Inflammatory macrophage treated with lipopolysaccharide for 1 hour (primary cell): ENCODE measurements around the gene DISP3.

Experiments
- DNase-seq, 2 donors: peaks; one replicate each; pipeline ENCODE4 v3.0.0-alpha.2; 2020 to 2022

Gene DISP3

DNA sequence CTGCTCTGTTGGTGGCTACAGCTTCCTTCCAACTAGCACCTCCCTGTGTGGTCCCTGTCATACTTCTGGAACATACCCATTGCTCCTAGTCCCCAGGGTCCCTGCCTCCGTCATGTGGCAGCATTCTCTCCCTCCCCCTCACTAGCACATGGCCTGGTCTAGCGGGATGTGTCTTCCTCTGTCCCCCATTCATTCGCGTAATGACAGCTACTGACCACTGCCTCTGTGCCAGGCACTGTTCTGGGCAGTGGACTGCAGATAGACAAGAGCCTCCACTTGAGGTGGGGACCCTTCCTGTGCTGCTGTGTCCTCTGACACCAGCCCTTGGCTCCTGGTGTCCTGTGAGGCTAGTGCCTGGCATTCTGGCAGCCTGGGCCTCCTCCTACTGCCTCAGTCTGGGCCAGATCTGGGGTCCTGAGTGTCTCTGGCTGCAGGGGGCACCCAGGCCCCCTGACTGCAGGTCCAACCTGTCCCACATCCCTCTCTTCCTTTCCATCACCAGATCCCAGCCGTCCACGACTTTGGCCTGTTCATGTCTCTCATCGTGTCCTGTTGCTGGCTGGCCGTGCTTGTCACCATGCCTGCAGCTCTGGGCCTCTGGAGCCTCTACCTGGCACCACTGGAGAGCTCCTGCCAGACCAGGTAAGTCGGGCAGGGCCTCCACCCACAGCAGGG, 38.1 kb downstream of the DISP3 start:
- no peak for DNase-seq

DNA sequence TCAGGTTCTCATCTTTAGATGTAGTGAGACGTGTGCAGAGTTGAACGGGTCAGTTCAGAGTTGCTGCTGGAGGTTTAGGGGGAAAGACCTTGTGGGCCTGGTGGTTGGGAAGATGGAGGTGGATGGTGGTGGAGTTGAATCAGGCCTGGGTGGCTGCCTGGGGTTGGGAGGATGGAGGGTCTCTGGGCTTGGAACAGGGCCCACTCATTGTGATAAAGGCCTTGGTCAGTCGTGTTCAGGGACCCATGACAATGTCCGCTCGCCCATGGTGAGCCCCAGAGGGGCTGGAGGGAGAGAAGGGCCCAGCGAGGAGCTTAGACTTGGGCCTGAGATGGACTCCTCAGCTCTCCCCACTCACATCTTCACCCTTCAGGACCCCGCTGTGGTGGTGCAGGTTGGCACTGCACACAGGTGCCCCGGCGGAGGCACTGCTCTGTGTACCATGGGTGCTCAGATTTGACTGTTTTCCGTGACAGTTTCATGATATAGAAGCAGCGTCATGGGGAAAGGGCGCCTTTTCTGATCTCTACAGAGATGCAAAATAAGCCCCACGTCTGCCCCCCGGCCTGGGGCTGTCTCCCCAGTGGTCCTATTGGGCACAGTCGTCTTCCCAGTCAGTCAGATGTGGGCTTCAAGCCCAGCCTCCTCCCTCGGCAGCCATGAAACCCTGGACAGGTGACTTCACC, 39.2 kb downstream of the DISP3 start:
- no peak for DNase-seq

DNA sequence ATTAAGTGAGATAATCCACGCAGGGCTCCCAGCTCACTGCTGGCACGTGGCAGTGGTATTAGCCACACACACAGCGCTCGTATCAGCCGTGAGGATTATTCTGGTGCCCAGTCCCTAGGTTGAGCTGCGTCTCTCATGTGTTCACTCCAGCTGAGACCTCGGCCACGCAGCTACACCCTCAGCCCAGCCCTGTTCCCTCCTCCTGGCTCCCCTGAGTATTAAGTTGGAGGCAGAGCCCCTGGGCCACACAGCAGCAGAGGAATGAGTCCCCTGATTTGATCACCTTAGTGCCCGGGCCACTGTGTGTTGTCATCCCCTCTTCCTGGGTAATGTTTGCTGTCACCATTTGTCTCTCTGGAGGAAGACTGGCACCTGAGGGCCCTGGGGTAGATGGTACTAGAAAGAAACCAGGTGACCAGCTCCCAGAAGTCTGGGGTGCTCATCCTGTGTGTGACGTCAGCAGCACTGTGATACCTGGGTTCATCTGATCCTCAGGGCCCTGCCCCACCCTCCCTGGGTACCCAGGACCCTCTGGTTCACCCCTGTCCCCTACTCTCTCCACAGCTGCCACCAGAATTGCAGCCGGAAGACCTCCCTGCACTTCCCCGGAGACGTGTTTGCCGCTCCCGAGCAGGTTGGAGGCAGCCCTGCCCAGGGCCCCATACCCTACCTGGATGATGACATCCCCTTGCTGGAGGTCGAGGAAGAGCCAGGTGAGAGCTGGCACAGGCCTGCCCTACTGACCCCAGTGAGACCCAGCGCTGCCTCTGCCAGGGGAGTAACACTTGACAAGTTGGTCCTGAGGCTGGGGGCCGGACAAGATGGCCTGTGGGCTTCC, 40.1 kb downstream of the DISP3 start:
- DNase-seq: no peak

DNA sequence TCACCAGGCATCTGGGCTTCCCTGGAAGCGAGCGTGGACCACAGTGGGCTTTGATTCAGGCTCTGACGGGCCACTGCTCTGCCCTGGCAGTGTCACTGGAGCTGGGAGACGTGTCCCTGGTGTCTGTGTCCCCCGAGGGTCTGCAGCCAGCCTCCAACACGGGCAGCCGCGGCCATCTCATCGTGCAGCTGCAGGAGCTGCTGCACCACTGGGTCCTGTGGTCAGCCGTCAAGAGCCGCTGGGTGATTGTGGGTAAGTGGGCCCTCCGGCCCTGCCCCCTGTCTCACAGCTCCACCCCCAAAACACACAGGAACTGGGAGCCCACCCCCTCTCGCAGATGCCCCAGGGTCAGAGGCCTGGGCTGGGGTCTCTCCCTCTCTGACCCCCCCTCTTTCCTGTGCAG, 40.7 kb downstream of the DISP3 start:
- no peak for DNase-seq

DNA sequence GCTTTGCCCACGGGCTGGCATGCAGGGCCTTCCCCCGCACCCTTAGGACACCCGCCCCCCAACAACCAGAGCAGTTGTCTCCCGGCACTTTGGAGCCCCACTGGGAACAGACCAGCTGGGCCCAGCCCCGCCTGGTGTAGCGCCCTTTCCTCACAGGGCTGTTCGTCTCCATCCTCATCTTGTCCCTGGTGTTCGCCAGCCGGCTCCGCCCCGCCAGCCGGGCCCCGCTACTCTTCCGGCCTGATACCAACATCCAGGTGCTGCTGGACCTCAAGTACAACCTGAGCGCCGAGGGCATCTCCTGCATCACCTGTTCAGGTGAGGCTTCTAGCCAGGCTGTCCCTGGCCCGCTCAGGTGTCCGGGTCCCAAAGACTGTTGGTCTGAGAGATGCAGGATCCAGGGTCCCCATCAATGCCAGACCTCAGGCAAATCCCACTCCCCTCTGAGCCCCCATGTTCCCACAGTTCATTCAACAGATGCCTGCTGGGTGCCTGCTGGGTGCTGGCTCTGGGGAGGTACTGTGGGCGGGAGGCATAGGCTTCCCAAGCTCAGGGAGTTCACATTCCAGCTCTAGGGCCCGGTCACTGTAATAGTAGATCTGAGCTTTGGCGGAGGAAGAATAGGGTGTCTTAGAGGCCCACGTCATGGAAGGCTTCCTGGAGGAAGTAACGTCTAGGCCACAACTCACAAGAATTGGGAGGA, 41.7 kb downstream of the DISP3 start:
- DNase-seq: no peak

DNA sequence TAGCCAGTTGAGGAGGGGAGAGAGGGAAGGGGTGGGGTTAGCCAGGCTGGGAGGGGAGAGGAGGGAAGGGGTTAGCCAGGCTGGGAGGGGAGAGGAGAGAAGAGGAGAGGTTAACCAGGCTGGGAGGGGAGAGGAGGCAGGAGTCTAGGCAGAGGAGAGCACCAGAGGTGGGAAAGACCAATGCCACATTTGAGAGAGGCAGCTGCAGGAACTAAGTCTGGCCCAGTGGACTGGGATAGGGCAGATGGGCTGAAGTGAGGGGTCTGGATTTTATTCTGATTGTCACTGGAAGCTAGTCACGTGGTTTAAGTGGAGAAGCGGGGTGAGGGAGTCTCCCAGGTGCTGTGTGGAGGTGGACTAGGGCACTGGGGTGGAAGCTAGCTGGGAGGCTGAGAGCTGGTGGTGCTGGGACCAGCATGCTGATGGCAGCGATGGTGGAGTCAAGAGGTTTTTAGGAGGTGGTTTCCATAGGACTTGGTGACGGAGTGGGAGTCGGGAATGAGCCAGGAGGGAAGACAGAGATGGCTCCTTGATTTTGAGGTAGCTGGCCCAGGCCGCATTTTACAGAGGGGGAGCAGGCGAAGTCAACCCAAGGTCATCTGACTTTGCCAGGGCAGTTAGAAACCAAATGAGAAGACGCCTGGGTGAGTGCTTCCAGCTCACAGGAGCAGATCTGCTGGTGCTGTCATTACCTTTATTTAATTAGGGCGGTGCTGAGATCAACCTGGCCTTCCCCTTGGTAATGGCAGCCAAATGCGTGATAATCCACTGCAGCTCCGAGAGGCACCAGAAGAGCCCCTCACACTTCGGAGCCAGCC, 42.8 kb downstream of the DISP3 start:
- DNase-seq: no peak

DNA sequence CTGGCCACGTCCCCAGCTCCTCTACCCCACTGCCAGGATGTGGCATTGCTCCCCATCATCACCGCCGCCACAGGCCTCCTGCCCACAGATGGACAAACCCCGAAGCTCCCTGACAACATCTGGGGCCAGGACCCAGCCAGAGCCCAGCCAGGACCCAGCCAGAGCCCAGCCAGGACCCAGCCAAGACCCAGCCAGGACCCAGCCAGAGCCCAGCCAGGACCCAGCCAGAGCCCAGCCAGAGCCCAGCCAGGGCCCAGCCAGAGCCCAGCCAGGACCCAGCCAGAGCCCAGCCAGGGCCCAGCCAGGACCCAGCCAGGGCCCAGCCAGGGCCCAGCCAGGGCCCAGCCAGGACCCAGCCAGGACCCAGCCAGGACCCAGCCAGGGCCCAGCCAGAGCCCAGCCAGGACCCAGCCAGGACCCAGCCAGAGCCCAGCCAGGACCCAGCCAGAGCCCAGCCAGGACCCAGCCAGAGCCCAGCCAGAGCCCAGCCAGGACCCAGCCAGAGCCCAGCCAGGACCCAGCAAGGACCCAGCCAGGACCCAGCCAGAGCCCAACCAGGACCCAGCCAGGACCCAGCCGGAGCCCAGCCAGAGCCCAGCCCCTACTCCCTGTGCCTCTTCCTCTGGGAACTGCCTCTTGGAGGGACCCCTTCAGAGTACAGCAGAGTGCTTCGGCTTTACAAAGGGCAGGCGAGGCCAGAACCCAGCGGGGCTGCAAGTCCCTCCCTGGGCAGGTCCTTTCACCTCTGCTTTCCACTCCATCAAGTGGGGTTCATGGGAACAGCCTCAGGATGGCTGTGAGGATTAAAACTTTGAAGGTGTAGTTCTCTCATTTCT, 43.7 kb downstream of the DISP3 start:
- no peak for DNase-seq

DNA sequence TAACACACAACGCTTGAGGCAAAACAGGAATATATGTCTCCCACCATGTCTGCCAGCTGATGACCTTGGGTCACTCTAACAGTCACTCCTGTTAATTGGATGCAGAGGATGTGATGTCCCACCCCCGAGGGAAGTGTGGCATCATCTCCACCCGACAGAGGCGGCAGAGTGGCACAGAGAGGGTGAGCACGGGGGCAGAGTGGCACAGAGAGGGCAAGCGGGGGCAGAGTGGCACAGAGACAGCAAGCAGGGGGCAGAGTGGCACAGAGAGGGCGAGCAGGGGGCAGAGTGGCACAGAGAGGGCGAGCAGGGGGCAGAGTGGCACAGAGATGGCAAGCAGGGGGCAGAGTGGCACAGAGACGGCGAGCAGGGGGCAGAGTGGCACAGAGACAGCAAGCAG, 44.3 kb downstream of the DISP3 start:
- no peak for DNase-seq

DNA sequence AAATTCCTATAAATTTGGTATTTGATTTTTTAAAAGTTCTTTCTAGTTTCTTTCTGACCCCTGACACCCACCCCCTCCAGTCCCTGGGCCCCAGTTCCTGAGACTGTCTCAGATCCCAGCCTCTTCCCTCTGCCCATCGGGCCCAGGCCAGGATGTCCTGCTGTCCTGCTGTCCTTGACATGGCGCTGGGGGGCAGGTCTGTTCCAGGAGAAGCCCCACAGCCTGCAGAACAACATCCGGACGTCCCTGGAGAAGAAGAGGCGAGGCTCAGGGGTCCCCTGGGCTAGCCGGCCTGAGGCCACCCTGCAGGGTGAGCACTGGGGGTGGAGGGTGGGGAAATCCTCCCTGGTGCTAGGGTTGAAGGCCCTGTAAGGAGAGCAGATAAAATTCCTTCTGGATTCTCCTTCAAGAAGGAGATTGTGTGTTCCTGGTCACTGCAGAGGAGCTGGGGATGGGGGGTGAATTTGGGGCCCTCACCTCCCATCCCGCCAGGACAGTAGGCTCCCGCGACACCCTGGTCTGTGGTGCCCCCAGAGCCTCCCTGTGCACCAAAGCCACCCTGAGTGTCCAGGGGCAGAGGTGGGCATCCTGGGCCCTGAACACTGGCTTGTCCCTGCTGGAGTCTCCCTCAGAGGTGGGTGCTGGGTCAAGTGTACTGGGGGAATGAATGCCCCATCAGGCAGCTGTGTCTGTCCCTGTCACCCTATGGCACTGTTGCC, 45.0 kb downstream of the DISP3 start:
- DNase-seq: no peak

DNA sequence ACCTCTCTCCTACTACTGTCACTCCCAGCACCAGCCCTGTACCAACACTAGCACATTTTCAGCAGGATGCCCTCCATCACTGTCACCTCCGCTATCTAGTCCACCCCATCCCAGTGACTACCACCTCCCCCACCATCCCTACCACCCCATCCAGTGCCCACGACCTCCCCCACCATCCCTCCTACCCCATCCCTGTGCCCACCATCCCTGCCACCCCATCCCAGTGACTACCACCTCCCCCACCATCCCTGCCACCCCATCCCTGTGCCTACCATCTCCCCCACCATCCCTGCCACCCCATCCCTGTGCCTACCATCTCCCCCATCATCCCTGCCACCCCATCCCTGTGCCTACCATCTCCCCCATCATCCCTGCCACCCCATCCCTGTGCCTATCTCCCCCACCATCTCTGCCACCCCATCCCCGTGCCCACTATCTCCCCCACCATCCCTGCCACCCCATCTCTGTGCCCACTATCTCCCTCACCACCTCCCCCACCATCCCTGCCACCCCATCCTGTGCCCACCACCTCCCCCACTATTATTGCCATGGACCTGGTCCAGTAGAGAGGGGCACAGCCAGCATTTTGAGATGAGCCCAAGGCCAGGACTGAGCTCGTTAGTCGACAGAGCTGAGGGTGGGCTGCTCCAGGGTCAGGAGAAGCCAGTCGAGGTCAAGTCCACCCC, 45.7 kb downstream of the DISP3 start:
- DNase-seq: no peak

DNA sequence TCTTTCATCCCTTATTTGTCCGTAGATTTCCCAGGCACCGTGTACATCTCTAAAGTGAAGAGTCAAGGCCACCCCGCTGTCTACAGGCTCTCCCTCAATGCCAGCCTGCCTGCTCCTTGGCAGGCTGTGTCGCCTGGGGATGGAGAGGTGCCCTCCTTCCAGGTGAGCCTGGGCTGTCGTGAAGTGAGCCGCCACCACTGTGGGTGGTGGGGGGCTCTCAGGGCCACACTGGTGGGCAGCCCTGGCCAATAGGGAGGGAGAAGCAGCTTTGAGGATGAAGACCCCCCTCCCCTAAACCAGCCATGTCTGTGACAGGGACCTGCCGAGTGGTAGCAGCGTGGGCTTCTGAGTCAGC, 46.2 kb downstream of the DISP3 start:
- DNase-seq: no peak

DNA sequence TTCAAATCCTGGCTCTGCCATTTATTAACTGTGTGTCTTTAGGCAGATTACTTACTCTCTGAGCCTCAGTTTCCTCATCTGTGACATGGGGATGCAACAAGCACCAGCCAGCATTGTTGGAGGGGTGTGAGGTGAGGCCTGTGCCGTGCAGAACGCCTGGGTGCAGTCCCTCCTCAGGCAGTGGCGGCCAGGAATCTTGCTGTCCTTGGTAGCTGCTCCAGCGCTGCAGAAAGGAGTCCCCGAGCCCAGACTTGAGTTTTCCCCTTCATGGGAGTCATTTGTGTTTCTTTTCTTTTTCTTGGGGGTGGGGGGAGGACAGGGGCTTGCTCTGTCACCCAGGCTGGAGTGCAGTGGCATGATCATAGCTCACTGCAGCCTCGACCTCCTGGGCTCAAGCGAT, 46.6 kb downstream of the DISP3 start:
- DNase-seq: no peak

DNA sequence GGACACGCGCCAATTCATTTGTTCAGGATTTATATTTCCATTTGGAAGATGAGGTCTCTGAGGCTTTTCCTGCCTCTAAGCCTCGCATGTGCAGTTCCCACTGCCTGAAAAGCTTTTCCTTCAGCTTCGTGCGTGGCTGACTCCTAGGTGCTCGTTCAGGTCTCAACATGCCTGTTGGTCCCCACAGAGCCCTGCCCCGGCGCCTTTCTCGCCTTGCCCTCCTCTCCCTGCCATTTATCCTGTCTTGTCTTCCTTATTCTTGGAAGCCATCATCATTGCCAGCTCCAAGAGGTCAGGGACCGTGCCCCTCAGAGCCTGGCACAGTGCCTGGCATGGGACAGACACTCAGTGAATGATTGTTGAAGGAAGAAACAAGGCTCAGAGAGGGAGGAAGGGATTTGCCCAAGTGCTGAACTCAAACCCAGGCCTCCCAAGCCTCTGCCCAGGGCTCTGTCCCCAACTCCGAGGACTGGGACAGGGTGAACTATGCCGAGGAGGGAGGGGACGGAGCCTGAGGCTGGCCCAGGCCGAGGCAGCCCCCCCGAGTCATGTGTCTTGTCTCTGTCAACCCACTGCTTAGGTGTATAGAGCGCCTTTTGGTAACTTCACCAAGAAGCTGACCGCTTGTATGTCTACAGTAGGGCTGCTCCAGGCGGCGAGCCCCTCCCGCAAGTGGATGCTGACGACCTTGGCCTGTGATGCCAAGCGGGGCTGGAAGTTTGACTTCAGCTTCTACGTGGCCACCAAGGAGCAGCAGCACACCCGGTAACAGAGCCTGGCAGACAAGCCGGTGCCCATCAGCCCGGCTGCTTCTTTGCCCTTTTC, 47.3 kb downstream of the DISP3 start:
- no peak for DNase-seq

DNA sequence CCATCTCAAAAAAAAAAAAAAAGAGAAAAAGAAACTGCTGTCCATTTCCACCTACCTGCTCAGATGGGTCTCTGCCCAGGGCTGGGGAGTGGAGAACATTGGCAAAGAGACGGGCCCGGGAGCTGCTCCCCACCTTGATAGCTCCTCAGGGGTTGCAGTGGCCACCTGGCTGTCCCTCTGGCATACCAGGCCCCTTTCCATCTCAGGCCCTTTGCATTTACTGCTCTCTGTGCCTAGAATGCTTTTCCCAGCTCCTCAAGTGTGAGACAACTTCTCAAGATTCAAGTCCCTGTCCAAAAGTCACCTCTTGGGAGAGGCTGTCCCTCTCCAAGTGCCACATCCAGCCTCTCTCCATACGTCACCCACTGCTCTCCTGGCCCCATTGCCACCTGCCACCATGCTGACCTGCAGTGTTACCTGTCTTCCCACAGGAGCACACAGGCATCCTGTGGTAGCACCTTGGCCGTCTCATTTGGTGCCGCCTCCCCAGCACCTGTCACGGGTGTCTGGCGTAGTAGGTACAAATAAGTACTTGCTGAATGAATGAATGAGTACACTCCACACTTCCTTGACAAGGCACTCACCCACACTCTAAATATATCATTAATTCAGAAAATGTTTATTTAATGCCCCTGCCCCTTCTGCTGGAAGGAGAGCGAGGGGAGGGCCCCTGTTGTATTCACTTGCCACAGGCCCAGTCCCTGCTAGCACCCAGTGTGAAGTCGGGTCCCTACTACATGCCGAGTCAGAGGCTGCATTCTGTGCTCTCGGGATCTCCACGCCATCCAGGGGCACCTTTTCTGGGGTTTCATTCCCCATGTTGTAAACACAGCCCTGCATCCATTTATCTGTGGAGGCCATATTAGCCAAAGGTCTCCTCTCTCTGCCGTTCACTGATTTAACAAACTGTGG, 48.8 kb downstream of the DISP3 start:
- no peak for DNase-seq

DNA sequence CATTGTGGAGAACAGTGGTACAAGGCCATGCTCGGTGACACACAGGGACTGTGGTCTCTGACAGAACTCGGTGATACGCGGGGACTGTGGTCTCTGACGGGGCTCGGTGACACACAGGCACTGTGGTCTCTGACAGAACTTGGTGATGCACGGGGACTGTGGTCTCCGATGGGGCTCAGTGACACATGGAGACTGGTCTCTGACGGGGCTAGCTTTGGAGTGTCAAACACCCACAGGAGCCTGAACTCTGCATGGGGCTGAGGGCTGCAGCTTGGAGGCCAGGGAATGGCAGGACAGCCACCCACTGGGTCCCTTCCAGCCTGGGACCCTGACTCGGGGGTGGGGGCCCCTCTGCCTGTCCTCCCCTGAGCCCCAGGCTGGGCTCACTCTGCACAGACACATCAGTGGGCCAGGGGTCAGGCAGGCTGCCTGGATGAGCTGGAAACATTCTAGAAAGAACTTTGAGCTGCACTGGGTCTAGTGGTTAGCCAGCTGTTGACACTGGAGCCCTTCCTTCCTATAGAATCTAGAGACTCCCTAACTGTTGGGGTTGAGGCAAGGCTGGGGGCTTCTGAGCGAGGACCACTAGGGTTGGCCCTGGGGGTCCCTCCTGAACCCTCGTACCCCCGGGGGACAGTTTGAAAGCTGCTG, 49.8 kb downstream of the DISP3 start:
- DNase-seq: no peak

DNA sequence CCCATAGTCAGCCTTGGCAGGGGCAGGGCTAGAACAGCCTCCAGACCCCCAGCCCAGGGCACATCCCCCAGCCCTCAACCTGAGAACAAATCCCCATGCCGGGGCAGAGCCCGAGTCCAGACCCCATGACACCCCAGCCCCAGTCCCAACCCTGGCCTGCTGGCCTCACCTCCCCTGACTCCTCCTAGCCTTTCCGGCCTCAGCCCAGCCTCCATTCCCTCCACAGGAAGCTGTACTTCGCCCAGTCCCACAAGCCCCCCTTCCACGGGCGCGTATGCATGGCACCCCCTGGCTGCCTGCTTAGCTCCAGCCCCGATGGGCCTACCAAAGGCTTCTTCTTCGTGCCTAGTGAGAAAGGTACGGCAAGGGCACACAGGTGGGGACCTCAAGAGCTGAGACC, 50.4 kb downstream of the DISP3 start:
- DNase-seq: no peak
